KMS-11 (cell line): ENCODE measurements around the gene GFRA4.

ENCODE experiments used
- H2AFZ ChIP-seq: fragments of 200-600 bp; sonication (generic); 2 replicates; pipeline ENCODE4 v1.6.1; 2016; ENCODE audit warnings: antibody characterized with exemption, mixed run types, low read depth
- H3K27ac ChIP-seq: fragments of 200-600 bp; sonication (generic); 2 replicates; pipeline ENCODE4 v1.6.1; 2016; ENCODE audit warnings: mild to moderate bottlenecking, mixed run types
- H3K27me3 ChIP-seq: fragments of 200-600 bp; sonication (generic); 2 replicates; pipeline ENCODE4 v1.6.1; 2017; ENCODE audit warnings: mild to moderate bottlenecking, low read depth, mixed run types, moderate library complexity; ENCODE audit not compliant: insufficient read depth
- H3K36me3 ChIP-seq: fragments of 200-600 bp; sonication (generic); 2 replicates; pipeline ENCODE4 v1.6.1; 2017; ENCODE audit warnings: mild to moderate bottlenecking, mixed run types; ENCODE audit not compliant: insufficient read depth
- H3K4me1 ChIP-seq: fragments of 200-600 bp; sonication (generic); 2 replicates; pipeline ENCODE4 v1.6.1; 2016; ENCODE audit warnings: mild to moderate bottlenecking, low read depth, mixed run types; ENCODE audit not compliant: poor library complexity, severe bottlenecking
- H3K4me2 ChIP-seq: fragments of 200-600 bp; sonication (generic); 2 replicates; pipeline ENCODE4 v1.7.0; 2016; ENCODE audit warnings: mild to moderate bottlenecking, mixed run types
- H3K4me3 ChIP-seq: fragments of 200-600 bp; sonication (generic); IDR thresholded peaks from 2 replicates; pipeline ENCODE4 v1.6.1; 2017; ENCODE audit warnings: low read depth, low read length, mixed read lengths; ENCODE audit not compliant: insufficient read depth
- H3K79me2 ChIP-seq: fragments of 200-600 bp; sonication (generic); 2 replicates; pipeline ENCODE4 v1.6.1; 2016; ENCODE audit warnings: low read depth, mixed run types; ENCODE audit not compliant: insufficient read depth
- H3K9ac ChIP-seq: fragments of 200-600 bp; sonication (generic); 2 replicates; pipeline ENCODE4 v1.6.1; 2016; ENCODE audit warnings: mild to moderate bottlenecking, mixed run types
- H4K20me1 ChIP-seq: fragments of 200-600 bp; sonication (generic); 2 replicates; pipeline ENCODE4 v1.6.1; 2016; ENCODE audit warnings: mild to moderate bottlenecking, mixed run types; ENCODE audit not compliant: insufficient read depth
- TF ChIP-seq, protein P1 (sequence below): fragments of 200-600 bp; sonication (generic); conservative IDR thresholded peaks from 2 replicates; pipeline ENCODE4 v1.6.1; 2017; ENCODE audit warnings: low read depth, mild to moderate bottlenecking, antibody characterized with exemption, low read length, moderate library complexity, mixed read lengths

Gene GFRA4

DNA sequence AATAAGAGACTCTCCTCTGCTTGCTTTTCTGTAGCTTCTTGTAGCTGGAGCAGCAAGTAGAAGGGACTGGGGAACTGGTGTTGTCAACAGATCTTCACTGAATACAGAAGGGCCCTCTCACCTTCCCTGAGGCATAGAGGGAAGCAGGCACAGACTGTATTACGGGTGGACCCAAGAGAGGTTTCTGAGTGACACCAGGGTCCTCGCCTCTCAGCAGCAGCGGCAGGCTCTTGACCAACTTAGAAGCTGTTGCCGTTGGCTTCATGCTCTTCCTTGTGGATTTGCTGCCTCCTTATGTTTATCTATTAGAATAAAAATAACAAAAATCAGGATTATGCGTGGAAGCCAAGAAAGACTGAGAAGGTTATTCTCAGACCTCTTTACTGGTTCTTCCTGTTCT, 31.7 kb downstream of the GFRA4 start:
- Histone ChIP-seq H3K79me2 (no peaks in the 10 kb centered on the region), H3K4me2 (no peak overlapping the region), H4K20me1 (no peaks in the 10 kb centered on the region), H2AFZ (no peak overlapping the region), H3K36me3 (no peaks in the 10 kb centered on the region), H3K27me3 (no peaks in the 10 kb centered on the region), H3K27ac (no peak overlapping the region), H3K4me3 (no peak overlapping the region), H3K4me1 (no peaks in the 10 kb centered on the region), H3K9ac (no peak overlapping the region)
- TF ChIP-seq, protein P1, sequence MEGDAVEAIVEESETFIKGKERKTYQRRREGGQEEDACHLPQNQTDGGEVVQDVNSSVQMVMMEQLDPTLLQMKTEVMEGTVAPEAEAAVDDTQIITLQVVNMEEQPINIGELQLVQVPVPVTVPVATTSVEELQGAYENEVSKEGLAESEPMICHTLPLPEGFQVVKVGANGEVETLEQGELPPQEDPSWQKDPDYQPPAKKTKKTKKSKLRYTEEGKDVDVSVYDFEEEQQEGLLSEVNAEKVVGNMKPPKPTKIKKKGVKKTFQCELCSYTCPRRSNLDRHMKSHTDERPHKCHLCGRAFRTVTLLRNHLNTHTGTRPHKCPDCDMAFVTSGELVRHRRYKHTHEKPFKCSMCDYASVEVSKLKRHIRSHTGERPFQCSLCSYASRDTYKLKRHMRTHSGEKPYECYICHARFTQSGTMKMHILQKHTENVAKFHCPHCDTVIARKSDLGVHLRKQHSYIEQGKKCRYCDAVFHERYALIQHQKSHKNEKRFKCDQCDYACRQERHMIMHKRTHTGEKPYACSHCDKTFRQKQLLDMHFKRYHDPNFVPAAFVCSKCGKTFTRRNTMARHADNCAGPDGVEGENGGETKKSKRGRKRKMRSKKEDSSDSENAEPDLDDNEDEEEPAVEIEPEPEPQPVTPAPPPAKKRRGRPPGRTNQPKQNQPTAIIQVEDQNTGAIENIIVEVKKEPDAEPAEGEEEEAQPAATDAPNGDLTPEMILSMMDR: no peak

DNA sequence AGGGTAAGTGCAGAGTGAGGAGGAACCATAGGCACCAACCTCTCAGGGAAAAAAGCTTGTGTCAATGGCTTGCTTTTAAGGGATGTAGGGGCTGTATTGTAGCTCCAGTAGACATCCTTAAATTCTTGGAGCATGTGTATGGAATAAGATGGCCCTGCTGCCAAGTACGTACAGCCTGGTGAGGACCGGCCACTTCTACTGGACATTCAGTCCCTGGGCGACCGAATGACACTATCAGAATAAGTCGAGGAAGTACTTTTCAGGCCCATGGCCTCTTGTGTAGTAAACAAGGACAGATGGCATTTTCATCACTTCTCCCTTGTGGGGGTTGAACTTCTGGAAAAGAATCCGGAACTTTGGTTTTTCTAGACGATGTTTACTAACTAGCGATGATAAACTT, 32.8 kb downstream of the GFRA4 start:
- Histone ChIP-seq H3K4me2 (no peak overlapping the region), H3K27me3 (no peaks in the 10 kb centered on the region), H3K9ac (no peak overlapping the region), H3K79me2 (no peaks in the 10 kb centered on the region), H3K4me3 (no peak overlapping the region), H4K20me1 (no peaks in the 10 kb centered on the region), H3K27ac (no peak overlapping the region), H3K36me3 (no peaks in the 10 kb centered on the region), H2AFZ (no peak overlapping the region), H3K4me1 (no peaks in the 10 kb centered on the region)
- TF ChIP-seq, protein P1: no peak

DNA sequence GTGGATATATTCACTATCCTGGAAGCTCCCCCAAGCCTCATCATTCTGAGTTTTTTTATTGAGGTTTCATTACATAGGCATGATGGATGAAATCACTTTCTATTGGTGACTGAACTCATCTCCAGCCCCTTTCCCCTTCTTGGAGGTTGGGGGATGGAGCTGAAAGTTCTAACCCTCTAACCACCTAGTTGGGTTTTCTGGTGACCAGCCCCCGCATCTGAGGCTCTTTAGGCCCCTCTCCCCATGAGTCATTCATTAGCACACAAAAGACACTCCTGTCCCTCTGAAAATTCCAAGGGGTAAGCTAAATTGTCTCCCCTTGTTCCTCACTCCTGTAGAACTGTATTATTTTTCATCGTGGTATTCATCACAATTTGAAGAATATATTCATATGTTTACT, 33.3 kb downstream of the GFRA4 start:
- Histone ChIP-seq H3K27ac (no peak overlapping the region), H3K36me3 (no peaks in the 10 kb centered on the region), H3K4me1 (no peaks in the 10 kb centered on the region), H2AFZ (no peak overlapping the region), H3K4me2 (no peak overlapping the region), H3K9ac (no peak overlapping the region), H3K79me2 (no peaks in the 10 kb centered on the region), H4K20me1 (no peaks in the 10 kb centered on the region), H3K4me3 (no peak overlapping the region), H3K27me3 (no peaks in the 10 kb centered on the region)
- TF ChIP-seq, protein P1: no peak

DNA sequence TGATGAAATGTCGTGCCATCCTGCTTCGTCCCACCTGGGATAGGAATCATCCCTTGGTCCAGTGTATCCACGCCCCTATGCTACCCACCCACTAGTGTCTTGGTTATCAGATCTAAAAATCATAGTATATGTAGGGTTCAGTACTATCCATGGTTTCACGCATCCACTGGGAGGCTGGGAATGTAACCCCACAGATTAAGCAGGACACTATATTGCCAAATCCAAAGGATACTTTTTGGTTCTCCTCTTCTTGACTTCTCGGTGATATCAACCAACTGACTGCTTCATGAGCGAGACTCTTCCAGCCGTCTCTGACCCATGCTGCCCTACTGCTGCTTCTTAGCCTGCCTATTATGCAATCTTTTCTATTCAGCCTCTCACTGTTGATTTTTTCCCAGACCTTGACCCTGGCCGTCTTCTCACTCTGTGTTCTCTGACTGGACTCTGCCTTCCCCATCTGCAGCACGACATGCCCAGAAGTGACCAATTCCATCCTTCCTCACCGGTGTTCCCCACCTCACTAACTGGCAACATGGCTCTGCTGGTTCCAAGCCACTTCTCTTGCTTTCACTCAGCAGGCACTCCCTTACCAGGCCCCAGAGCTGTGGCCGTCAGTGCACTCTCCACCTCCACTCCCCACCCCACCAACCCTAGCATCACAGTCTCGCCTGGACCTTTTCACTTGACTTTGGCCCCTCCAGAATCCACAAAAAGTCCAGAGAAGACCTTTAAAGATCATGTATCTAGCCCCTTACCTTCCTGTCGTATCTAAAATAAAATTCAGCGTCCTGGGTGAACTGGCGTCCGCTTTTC, 34.5 kb downstream of the GFRA4 start:
- Histone ChIP-seq H3K36me3 (no peaks in the 10 kb centered on the region), H3K27me3 (no peaks in the 10 kb centered on the region), H3K4me2 (no peak overlapping the region), H4K20me1 (no peaks in the 10 kb centered on the region), H3K4me1 (no peaks in the 10 kb centered on the region), H2AFZ (no peak overlapping the region), H3K4me3 (no peak overlapping the region), H3K79me2 (no peaks in the 10 kb centered on the region), H3K27ac (no peak overlapping the region), H3K9ac (no peak overlapping the region)
- TF ChIP-seq, protein P1: no peak
